Measurements from ENCODE around the gene PDCD2. TPM values are rescaled to one million over a fixed set of nuclear protein-coding genes. Genes with fewer than 3 reads are reported as not detected.

PDCD2 gene
- total RNA-seq, 1 experiment from 2014 or later: 132 TPM

DNA sequence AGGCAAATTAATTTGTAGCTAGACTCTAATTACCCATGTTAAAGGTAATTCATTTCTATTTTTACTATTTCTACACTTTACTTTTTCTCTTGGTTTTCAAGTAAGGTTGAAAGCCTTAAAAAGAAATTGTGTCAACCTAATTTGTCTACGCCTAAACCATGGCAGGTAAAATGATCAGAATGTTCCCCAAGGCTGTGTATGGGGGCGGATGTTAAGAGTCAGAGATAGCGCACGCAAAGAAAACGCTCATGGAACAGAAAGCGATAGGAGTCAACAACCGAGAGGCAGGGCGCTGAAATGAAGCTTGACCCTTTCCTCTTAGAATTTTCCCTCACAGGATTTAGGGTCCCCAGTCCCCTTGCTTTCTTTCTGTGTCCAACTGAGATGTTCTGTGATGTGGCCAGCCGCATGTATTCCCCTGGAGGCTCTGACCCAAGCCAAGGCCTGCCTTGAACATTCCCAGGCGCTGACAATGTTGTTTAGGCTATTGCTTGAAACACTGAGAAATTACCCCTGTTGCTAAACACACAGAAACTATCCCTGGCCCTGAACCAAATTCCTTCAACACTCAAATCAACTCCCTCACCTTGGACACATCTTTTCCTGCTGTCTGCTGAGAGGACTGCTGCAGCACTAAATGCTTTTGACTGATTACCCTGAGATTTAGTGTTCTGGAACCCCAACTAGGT, 42.3 kb downstream of the PDCD2 start:
- Mint-ChIP-seq H3K27ac (no peak overlapping the region), H3K36me3 (peaks cover 89% of the 10 kb centered on the region), H3K4me1 (no peaks in the 10 kb centered on the region), H3K4me3 (no peak overlapping the region), H3K27me3 (ENCODE audit: low read depth) (no peaks in the 10 kb centered on the region), H3K9me3 (no peaks in the 10 kb centered on the region)
- DNase-seq (ENCODE audit: low spot score) (no peak), ATAC-seq (no peak)
- TF ChIP-seq ZNF138 (CRISPR knock-in tag; conservative IDR thresholded peaks at IDR 0.05) (no peak), RORB (CRISPR knock-in tag; IDR thresholded peaks at IDR 0.05) (no peak)
- TF ChIP-seq, protein P1, sequence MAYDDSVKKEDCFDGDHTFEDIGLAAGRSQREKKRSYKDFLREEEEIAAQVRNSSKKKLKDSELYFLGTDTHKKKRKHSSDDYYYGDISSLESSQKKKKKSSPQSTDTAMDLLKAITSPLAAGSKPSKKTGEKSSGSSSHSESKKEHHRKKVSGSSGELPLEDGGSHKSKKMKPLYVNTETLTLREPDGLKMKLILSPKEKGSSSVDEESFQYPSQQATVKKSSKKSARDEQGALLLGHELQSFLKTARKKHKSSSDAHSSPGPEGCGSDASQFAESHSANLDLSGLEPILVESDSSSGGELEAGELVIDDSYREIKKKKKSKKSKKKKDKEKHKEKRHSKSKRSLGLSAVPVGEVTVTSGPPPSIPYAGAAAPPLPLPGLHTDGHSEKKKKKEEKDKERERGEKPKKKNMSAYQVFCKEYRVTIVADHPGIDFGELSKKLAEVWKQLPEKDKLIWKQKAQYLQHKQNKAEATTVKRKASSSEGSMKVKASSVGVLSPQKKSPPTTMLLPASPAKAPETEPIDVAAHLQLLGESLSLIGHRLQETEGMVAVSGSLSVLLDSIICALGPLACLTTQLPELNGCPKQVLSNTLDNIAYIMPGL (CRISPR knock-in tag; IDR thresholded peaks at IDR 0.05): no peak
- CTCF ChIA-PET: no interaction called here
- POLR2A ChIA-PET: no interaction called here

DNA sequence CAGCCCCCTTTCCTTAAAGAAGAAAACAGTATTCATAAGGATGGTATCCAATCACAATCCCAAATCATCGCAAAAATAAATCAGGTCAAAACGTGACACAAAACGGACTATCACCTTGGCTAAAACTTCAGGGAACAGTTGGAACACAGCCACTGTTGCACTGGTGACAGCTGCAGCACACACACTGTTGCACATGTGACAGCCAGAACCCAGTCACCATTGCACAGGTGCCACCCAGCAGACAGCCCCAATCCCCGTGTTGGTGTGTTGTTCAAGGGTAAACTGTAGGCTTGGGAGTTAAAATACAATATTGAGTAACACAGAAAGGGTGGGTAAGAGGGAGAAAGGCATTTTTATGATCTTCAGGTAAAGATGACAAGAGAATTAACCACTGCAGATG, 47.1 kb downstream of the PDCD2 start:
- Mint-ChIP-seq H3K27me3 (ENCODE audit: low read depth) (no peaks in the 10 kb centered on the region), H3K27ac (no peak overlapping the region), H3K36me3 (peaks cover 81% of the 10 kb centered on the region), H3K4me3 (no peak overlapping the region), H3K9me3 (no peaks in the 10 kb centered on the region), H3K4me1 (no peaks in the 10 kb centered on the region)
- ATAC-seq (no peak), DNase-seq (ENCODE audit: low spot score) (no peak)
- CTCF ChIA-PET: no interaction called here
- POLR2A ChIA-PET: no interaction called here
- TF ChIP-seq, protein P2, sequence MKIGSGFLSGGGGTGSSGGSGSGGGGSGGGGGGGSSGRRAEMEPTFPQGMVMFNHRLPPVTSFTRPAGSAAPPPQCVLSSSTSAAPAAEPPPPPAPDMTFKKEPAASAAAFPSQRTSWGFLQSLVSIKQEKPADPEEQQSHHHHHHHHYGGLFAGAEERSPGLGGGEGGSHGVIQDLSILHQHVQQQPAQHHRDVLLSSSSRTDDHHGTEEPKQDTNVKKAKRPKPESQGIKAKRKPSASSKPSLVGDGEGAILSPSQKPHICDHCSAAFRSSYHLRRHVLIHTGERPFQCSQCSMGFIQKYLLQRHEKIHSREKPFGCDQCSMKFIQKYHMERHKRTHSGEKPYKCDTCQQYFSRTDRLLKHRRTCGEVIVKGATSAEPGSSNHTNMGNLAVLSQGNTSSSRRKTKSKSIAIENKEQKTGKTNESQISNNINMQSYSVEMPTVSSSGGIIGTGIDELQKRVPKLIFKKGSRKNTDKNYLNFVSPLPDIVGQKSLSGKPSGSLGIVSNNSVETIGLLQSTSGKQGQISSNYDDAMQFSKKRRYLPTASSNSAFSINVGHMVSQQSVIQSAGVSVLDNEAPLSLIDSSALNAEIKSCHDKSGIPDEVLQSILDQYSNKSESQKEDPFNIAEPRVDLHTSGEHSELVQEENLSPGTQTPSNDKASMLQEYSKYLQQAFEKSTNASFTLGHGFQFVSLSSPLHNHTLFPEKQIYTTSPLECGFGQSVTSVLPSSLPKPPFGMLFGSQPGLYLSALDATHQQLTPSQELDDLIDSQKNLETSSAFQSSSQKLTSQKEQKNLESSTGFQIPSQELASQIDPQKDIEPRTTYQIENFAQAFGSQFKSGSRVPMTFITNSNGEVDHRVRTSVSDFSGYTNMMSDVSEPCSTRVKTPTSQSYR (CRISPR knock-in tag; IDR thresholded peaks at IDR 0.05): no peak
- TF ChIP-seq ESRRA (CRISPR knock-in tag; IDR thresholded peaks at IDR 0.05; ENCODE audit: borderline replicate concordance) (no peak), FOXJ3 (CRISPR knock-in tag; IDR thresholded peaks at IDR 0.05; ENCODE audit: borderline replicate concordance) (no peak), JUN (CRISPR knock-in tag; IDR thresholded peaks at IDR 0.05) (no peak), ATF1 (CRISPR knock-in tag; IDR thresholded peaks at IDR 0.05) (no peak), JAZF1 (CRISPR knock-in tag; IDR thresholded peaks at IDR 0.05) (no peak), TP53 (CRISPR knock-in tag; IDR thresholded peaks at IDR 0.05) (no peak), ETV6 (CRISPR knock-in tag; IDR thresholded peaks at IDR 0.05) (no peak), NFYB (CRISPR knock-in tag; conservative IDR thresholded peaks at IDR 0.05; ENCODE audit: low read depth) (no peak), RELA (CRISPR knock-in tag; IDR thresholded peaks at IDR 0.05; ENCODE audit: borderline replicate concordance) (no peak)
- TF ChIP-seq, protein P3, sequence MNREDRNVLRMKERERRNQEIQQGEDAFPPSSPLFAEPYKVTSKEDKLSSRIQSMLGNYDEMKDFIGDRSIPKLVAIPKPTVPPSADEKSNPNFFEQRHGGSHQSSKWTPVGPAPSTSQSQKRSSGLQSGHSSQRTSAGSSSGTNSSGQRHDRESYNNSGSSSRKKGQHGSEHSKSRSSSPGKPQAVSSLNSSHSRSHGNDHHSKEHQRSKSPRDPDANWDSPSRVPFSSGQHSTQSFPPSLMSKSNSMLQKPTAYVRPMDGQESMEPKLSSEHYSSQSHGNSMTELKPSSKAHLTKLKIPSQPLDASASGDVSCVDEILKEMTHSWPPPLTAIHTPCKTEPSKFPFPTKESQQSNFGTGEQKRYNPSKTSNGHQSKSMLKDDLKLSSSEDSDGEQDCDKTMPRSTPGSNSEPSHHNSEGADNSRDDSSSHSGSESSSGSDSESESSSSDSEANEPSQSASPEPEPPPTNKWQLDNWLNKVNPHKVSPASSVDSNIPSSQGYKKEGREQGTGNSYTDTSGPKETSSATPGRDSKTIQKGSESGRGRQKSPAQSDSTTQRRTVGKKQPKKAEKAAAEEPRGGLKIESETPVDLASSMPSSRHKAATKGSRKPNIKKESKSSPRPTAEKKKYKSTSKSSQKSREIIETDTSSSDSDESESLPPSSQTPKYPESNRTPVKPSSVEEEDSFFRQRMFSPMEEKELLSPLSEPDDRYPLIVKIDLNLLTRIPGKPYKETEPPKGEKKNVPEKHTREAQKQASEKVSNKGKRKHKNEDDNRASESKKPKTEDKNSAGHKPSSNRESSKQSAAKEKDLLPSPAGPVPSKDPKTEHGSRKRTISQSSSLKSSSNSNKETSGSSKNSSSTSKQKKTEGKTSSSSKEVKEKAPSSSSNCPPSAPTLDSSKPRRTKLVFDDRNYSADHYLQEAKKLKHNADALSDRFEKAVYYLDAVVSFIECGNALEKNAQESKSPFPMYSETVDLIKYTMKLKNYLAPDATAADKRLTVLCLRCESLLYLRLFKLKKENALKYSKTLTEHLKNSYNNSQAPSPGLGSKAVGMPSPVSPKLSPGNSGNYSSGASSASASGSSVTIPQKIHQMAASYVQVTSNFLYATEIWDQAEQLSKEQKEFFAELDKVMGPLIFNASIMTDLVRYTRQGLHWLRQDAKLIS (CRISPR knock-in tag; IDR thresholded peaks at IDR 0.05; ENCODE audit: borderline replicate concordance): no peak

DNA sequence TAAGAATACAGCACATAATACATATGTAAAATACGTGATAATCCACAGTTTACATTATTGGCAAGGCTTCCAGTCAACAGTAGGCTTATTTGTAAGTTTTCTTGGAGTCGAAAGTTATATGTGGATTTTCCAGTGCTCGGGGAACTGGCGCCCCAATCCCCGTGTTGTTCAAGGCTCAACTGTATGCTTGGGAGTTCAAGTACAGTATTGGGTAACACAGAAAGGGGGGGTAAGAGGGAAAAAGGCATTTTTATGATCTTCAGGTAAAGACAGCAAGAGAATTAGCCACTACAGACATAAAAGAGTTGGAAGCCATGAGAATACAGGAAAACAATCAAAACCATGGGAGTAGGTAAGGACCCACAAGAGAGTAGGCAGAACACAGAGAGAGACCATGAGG, 47.8 kb downstream of the PDCD2 start:
- H3K9me3 Mint-ChIP-seq: no peaks in the 10 kb centered on the region
- peaks cover 77% of the 10 kb centered on the region for H3K36me3 Mint-ChIP-seq
- TF ChIP-seq NR3C1 (CRISPR knock-in tag; conservative IDR thresholded peaks at IDR 0.05; ENCODE audit: low read depth): no peak
- no peak for TF ChIP-seq ZNF671 (CRISPR knock-in tag; IDR thresholded peaks at IDR 0.05)
- TF ChIP-seq, protein P4, sequence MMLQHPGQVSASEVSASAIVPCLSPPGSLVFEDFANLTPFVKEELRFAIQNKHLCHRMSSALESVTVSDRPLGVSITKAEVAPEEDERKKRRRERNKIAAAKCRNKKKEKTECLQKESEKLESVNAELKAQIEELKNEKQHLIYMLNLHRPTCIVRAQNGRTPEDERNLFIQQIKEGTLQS (CRISPR knock-in tag; conservative IDR thresholded peaks at IDR 0.05): no peak
- TF ChIP-seq GABPB1 (CRISPR knock-in tag; IDR thresholded peaks at IDR 0.05): no peak
- TF ChIP-seq, protein P2 (CRISPR knock-in tag; IDR thresholded peaks at IDR 0.05): no peak
- no peak for TF ChIP-seq CBFB (CRISPR knock-in tag; IDR thresholded peaks at IDR 0.05; ENCODE audit: low read depth)
- no peak for TF ChIP-seq FOXJ3 (CRISPR knock-in tag; IDR thresholded peaks at IDR 0.05; ENCODE audit: borderline replicate concordance)

More for the DNA sequence above, 47.8 kb downstream of the PDCD2 start:
- H3K27me3 Mint-ChIP-seq (ENCODE audit: low read depth): no peaks in the 10 kb centered on the region
- CTCF ChIA-PET: no interaction called here
- no peaks in the 10 kb centered on the region for H3K4me1 Mint-ChIP-seq
- H3K4me3 Mint-ChIP-seq: no peak overlapping the region
- DNase-seq (ENCODE audit: low spot score) (no peak), ATAC-seq (no peak)
- POLR2A ChIA-PET: no interaction called here
- no peak overlapping the region for H3K27ac Mint-ChIP-seq
